ENCODE data around the gene TTC3.
"Not testable (repeated sequence)": the region's sequence is repeated elsewhere in the genome, so short reads cannot be mapped to it uniquely, and the experiment has no call there.

TTC3 gene

DNA sequence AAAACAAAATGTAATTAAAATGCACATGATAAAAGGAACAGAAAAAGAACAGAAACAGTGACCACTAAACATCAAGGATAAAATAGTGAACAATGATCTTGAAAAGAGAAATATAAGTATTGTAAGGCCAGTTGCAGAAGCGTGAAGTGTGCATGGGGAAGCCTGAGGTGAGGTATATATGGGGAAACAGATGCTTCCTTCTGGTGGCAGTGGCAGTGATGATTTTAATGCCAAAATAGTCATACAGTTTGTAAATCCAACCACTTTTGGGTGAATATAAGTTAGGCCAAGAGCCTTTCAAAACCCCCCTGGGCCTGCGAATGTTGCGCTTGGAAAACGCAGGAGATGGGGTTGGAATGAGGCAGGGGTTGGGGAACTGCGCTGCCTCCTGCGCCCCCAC lies 27.3 kb downstream of the TTC3 start:
- no peak for DNase-seq

DNA sequence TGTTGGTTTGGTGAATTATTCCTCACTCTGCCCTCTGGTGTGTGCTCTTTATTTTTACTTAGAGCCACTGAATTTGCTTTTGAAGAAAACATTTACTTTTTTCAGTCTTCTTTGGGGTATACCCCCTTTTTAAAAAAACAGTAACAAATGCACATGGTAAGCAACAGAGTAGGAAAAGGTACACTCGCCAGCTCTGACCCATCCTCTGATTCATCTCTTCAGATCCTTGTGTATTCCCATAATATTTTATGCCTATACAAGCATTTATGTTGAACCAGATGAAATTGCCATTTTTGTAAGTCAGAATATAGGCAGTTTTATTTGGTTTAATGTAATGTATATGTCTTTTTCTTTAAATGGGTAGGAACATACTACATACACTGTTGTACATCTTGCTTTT lies 28.3 kb downstream of the TTC3 start:
- DNase-seq, result no peak

DNA sequence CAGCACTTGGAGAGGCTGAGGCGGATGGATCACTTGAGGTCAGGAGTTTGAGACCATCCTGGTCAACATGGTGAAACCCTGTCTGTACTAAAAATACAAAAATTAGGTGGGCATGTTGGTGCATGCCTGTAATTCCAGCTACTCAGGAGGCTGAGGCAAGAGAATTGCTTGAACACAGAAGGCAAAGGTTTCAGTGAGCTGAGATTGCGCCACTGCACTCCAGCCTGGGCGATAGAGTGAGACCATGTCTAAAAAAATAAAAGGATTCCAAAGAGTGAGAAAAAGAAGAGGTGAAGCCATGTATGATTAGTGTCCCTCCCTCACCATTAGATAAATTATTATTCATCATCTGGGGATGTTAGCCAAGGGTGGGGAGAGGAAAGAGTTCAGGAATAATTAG lies 29.7 kb downstream of the TTC3 start:
- not testable (repeated sequence) for DNase-seq

DNA sequence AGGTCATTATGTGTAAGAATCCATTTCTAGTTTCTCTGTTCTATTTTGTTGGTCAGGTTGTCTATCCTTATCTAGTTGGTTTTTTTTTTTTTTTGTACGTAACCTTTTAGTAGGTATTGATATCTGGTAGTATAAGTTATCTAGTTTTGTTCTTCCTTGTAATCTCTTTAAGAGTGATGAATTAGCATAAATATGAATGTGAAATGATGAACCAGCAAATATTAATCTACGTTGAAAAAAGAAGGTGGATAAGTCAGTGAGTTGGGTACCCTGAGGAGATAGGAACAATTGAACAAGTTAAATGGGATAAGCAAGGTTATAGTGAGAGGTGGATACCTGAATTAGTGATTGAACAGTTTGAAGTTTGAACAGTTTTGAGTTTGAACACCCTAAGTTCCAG lies 33.9 kb downstream of the TTC3 start:
- no peak for DNase-seq

DNA sequence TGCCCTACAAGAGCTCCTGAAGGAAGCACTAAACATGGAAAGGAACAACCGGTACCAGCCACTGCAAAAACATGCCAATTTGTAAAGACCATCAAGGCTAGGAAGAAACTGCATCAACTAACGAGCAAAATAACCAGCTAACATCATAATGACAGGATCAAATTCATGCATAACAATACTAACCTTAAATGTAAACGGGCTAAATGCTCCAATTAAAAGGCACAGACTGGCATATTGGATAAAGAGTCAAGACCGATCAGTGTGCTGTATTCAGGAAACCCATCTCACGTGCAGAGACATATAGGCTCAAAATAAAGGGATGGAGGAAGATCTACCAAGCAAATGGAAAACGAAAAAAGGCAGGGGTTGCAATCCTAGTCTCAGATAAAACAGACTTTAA lies 38.0 kb downstream of the TTC3 start:
- DNase-seq, result not testable (repeated sequence)

DNA sequence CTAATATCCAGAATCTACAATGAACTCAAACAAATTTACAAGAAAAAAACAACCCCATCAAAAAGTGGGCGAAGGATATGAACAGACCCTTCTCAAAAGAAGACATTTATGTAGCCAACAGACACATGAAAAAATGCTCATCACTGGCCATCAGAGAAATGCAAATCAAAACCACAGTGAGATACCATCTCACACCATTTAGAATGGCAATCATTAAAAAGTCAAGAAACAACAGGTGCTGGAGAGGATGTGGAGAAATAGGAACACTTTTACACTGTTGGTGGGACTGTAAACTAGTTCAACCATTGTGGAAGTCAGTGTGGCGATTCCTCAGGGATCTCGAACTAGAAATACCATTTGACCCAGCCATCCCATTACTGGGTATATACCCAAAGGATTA lies 41.2 kb downstream of the TTC3 start:
- not testable (repeated sequence) for DNase-seq

DNA sequence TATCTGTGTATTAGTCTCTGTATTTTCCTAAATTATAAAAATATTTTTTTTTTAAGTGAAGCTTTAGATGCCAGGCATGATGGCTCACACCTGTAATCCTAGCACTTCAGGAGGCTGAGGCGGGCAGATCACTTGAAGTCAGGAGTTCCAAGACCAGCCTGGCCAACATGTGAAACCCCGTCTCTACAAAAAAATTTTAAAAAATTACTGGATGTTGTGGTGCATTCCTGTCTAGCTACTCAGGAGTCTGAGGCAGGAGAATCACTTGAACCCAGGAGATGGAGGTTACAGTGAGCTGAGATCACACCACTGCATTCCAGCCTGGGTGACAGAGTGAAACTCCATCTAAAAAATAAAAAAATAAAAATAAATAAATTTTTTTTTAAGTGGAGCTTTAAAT lies 43.4 kb downstream of the TTC3 start:
- not testable (repeated sequence) for DNase-seq

DNA sequence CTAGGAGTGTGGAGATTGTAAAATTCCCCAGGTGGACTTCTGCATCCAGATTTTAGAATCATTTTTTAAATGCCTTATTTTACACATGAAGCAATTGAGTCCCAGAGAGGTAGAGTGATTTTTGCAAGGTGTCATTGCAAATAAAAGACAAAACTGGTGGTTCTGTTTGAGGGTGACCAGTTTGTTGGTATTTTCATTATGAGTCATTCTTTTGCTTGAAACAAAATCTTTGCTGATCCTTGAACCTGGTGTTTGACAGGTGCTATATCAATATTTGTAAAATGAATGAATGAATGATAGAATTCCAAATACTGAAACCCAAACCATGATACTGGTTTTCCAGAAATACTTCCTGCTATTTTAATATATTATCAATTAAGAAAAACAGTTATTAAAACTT lies 44.1 kb downstream of the TTC3 start:
- DNase-seq, result peak in 1 of 5 experiments; percentile 52

DNA sequence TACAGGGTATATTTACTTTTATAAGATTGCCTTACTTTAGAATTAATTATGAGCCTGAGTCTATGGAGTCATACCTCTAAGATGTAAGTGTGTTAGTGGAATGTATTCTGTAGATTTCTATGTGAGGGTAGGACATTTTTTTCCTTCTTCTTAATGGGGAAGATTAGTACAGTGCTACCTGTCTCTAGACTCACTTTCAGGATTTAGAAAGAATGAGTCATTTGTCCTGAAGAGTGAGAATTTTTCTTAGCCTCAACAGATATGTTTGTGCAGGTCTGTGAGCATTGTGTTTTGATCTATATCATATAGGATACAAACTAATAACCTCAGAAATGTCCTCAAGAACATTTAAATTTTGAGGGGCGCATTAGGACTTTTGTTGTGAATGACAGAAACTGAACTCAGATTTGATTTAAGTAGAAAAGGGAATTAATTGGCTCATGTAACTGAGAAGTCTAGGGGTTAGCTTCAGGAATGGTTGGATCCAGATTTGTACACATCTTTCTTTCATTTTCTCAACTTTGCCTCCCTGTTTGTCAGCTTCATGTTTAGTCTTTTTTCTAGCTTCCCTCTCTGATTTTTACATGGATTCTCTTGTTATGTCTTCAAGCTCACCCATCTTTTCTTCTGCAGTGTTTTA lies 45.3 kb downstream of the TTC3 start:
- no peak for DNase-seq

DNA sequence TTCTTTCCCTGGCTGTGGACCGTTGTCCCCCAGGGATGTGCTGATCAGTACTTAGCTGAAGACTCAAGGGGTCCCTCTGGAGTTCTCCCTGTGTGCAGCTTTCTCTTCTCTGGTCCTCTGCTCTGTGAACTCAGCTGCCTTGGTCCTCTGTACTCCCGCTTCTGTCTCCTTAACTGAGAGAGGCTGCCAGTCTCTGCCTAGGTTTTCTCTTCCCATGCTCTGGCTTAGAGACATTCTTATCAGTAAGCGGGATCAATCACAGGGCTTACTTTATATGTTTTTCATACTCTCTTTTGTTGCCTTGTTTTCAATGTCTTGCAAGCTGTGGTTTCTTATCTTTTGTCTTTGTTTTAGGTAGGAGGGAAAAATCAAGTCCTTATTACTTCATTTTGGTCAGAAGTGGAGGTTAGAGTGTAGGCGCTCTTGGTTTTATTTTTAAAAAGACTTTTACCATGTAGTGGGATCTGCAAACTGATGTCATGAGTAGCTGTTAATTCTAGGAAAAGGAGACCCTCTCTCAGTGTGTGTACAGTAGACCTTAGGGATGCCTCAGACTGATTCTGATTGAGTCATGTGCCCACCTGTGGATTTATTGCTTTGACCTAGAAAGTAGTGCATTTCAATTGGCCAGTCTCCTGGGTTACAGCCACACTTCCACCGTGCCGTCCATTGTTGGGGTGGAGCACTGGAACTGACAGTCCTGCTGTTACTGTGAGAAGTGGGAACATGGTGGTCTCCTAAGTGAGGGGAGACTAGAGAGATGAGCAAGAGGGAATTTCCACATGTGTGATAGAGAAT lies 46.6 kb downstream of the TTC3 start:
- peak in 1 of 5 experiments; percentile 63 for DNase-seq

DNA sequence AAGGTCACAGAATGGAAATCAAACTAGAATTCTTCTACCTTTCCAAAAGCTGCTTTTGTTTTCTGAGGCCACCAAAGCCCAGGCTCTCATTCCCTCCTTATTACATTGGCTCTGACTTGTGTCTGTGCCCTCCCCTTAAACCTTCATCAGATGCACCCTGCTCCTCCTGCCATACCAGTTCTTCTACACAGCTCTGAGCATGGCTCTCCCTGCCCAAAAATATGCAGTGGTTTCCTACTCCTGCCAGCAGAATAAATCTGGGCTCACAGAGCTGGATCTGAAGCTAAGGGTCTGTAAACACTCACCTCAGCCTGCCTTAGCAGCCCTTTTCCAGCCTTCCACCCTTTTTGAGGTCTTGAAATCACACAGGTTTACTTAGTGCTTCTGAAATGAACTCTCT lies 55.0 kb downstream of the TTC3 start:
- no peak for DNase-seq

DNA sequence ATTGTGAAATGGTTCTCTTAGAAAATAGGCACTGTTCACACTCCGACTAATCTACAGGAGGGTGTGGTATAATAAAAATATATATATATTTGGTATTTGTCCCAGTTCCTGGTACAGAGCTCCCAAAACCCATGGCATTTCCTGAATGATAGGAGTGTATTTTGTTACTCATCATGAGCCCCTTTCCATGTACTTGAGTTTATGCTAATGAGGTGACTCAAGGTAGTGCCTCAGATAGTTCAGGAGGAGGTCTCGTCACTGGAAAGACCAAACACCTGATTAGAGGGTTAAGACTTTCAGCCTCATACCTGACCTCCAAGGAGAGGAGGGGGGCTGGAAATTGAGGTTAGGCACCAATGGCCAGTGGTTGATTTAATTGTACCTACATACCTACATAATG lies 57.9 kb downstream of the TTC3 start:
- DNase-seq, result no peak

DNA sequence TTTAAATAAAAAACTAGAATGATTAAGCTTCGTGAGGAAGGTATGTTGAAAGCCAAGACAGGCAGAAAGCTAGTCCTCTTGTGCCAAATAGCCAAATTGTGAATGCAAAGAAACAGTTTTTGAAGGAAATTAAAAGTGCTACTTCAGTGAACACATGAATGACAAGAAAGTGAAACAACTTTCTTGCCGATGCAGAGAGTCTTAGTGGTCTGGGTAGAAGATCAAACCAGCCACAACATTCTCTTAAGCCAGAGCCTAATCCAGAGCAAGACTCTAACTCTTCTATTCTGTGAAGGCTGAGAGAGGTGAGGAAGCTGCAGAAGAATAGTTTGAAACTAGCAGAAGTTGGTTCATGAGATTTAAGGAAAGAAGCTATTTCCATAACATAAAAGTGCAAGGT lies 63.2 kb downstream of the TTC3 start:
- DNase-seq, result peak in 1 of 5 experiments; percentile 42

DNA sequence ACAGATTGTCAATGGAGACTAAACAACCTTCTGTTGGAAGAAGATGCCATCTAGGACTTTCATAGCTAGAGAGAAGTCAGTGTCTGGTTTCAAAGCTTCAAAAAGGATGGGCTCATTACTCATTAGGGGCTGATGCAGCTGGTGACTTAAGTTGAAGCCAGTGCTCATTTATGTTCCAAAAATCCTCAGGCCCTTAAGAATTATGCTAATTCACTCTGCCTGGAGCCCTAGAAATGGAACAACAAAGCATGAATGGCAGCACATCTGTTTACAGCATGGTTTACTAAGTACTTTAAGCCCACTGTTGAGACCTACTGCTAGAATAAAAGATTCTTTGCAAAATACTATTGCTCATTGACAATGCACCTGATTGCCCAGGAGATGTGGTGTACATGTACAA lies 63.7 kb downstream of the TTC3 start:
- DNase-seq, result no peak

DNA sequence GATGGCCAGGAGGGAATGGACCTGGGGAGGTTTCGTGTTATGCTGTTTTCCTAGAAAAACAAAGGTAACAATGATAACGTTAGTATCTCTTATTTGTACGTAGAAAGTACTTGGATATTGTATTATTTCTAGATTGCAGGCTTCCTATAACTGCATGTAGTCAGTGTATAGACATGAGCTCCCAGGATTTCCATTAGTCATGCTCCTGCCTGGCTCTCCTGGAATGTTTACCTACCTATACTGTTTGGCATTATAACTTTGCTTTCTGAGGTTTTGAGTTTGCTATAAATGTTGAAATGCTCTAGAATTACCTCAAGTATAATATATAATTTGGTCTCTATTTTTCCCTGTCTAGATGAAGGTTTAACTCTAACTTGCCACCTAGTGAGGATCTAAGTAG lies 66.1 kb downstream of the TTC3 start:
- no peak for DNase-seq

DNA sequence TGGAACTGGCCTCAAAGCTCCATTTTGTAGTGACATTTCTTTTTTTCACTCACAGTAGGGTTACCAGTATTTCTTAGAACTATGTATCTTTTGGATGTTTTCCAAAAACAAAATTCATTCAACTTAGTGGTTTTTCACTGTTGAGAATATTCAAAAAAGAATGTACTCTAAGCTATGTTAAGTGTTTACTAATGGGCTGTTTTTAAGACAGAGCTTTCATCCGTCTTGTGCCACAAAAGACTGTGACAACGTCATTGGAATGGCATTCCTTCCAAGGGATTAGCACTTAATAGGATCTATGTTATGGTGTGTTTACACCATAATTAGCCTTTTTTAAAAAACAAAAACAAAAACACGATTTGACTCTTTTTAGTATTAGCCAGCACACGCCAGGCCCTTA lies 66.8 kb downstream of the TTC3 start:
- DNase-seq, result no peak

DNA sequence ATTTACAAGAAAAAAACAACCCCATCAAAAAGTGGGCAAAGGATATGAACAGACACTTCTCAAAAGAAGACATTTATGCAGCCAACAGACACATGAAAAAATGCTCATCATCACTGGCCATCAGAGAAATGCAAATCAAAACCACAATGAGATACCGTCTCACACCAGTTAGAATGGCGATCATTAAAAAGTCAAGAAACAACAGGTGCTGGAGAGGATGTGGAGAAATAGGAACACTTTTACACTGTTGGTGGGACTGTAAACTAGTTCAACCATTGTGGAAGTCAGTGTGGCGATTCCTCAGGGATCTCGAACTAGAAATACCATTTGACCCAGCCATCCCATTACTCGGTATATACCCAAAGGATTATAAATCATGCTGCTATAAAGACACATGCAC lies 70.3 kb downstream of the TTC3 start:
- not testable (repeated sequence) for DNase-seq

DNA sequence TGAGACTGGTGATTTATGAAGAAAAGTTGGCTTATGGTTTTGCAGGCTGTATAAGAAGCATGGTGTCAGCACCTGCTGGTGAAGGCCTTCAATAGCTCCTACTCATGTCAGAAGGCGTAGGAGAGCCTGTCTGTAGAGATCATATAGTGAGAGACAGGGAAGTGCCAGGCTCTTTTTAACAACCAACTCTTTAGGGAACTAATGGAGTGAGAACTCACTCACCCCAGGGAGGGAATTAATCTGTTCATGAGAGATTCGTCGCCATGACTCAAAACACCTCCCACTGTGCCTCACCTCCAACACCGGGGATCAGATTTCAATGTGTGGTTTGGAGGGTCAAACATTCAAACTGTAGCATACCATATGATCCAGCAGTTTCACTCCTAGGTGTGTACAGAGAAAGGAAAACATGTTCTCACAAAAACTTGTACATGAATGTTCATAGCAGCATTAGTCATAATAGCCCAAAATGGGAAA lies 72.6 kb downstream of the TTC3 start:
- DNase-seq, result no peak

DNA sequence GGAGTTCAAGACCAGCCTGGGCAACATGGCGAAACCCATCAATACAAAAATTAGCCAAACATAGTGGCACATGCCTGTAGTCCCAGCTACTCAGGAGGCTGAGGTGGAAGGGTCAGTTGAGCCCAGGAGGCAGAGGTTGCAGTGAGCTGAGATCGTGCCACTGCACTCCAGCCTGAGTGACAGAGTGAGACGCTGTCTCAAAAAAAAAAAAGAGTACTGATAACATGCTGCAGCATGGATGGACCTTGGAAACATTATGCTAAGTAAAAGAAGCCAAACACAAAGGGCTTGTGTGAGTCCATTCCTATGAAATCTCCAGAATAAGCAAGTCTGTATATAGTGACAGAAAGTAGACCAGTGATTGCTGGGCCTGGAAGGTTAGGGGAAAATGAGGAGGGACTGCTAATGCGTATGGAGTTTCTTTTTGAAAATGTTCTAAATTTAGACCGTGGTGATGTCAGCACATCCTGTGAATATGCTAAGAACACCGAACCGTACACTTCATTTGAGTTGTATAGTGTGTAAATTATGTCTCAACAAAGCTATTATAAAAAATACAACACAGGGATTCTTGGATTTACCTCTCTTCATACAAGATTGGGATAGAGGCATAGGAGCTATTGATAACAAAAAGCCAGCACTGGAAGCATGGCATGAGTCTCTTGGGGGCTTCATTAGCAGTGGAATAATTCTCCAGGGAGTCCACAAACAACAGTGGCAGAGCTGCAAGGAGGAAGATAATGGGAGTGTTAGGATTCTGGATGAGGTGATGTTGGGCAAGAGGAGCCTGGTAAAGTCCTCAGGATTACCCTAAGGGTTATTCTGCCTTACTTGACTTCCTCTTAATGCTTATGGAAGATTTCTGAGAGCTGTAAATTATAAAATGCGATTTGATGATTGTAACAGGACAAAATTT lies 73.5 kb downstream of the TTC3 start:
- DNase-seq, result no peak

DNA sequence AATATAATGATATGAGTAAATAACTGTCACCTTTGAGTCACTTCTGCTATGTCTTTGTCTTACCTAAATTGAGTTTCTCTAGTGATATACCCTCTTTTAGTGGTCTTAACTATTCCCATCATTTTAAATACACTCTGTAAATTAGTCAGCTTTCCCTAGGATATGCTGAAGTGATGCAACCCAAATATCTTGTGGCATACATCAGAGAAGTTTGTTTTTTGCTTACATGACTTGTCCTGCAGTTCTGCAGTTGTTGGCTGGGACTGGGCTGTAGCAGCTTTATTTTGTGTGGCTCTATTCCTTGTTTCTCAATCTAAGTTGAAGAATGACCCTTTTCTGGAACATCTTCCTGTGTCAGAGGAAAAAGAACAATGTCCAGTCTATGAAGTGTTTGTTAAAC lies 76.4 kb downstream of the TTC3 start:
- no peak for DNase-seq

DNA sequence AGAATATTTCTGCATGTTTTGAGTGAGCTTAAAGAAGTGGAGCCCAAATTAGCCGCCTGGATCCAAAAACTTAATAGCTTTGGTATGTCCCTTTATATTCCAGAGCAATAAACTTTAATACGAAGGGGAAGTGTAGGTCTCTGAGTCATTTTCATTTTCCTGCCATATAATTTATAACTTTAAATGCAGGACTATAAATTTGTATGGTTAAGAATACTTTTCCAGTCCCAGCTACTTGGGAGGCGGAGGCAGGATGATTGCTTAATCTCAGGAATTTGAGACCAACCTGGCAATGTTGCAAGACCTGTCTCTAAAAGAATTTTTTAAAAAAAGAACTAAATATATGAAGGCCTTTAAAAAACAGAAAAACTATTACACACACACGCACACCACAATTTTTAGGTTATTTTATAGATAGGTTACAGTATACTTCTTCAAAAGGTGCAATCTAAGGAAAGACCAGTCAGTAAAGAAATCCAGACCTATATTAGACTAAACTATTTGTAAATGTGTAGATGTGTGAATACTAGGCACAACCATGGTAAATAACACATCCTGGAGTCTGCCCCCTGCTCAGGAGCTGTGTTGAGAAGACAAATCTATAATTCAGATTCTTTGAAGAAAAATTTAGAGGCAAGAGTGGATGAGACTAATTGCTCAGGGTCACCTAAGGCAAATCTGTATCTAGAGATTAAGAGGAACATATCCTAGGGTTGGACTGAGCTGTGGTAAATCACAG lies 80.3 kb downstream of the TTC3 start:
- DNase-seq, result no peak

DNA sequence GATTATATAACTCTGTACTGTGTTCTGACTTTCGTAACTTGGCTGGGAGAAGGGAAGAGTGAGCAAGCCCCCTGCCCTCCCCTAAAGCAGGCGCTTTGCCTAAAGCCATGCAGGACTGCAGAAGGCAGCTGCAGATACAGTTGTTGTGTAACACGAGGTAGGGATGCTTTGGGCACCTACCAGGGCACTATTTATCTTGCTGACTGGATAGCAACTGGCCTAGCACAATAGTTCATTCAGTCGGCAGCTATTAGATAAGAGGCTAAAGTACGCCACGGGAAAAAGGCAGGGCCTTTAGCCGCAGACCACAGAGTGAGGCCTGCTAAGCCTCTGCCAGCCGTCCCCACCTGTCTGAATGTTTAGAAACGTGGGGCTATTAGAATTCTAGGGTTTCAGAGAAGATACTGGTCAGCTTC lies 80.9 kb downstream of the TTC3 start:
- no peak for DNase-seq

DNA sequence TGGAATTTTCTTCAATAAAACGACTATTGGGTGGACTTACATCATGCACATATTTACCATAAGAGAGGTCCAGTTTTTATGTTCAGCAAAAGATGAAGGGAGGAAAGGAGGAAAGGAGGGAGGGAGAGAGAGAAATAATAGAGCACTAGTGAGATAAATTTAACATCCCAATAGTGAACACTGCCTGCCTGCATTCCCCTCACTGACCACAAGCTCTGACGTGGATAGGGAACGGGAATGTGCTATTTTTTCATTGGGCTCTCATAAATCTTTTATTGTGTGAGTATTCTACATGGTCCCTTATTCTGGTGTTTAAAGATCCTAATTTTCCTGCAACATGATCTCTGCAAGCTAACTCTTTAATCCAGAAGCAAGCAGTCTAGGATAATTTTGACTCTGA lies 82.1 kb downstream of the TTC3 start:
- no peak for DNase-seq

Measured in T-helper 2 cell (primary cell).